IMR-90 (cell line): ENCODE measurements around the gene SPATA9.

Experiments
- BHLHE40 ChIP-seq: fragments of 150-350 bp; IDR thresholded peaks from 2 replicates; pipeline ENCODE4 v1.6.1; 2016; ENCODE audit warnings: mild to moderate bottlenecking, low read depth, low read length
- CEBPB ChIP-seq: IDR thresholded peaks from 2 replicates; pipeline ENCODE4 v1.6.1; 2012; ENCODE audit warnings: low read depth, low read length, improper control_type of control experiment
- CHD1 ChIP-seq: IDR thresholded peaks from 2 replicates; pipeline ENCODE4 v1.6.1; 2012; ENCODE audit warnings: low read depth, low read length, improper control_type of control experiment
- FOS ChIP-seq: fragments of 150-350 bp; IDR thresholded peaks from 2 replicates; pipeline ENCODE4 v1.6.1; 2016; ENCODE audit warnings: low read depth, low read length
- MAFK ChIP-seq: IDR thresholded peaks from 2 replicates; pipeline ENCODE4 v1.6.1; 2012; ENCODE audit warnings: low read depth, low read length, improper control_type of control experiment
- MAZ ChIP-seq: IDR thresholded peaks from 2 replicates; pipeline ENCODE4 v1.6.1; 2012; ENCODE audit warnings: low read depth, mild to moderate bottlenecking, low read length, improper control_type of control experiment, moderate library complexity, borderline replicate concordance
- NFE2L2 ChIP-seq: fragments of 150-350 bp; IDR thresholded peaks from 2 replicates; pipeline ENCODE4 v1.6.1; 2016; ENCODE audit warnings: low read depth, mild to moderate bottlenecking, low read length
- POLR2A ChIP-seq: IDR thresholded peaks from 2 replicates; pipeline ENCODE4 v1.6.1; 2012; ENCODE audit warnings: mild to moderate bottlenecking, low read depth, low read length
- RAD21 ChIP-seq: IDR thresholded peaks from 2 replicates; pipeline ENCODE4 v1.6.1; 2012; ENCODE audit warnings: low read length, improper control_type of control experiment
- RFX5 ChIP-seq: IDR thresholded peaks from 2 replicates; pipeline ENCODE4 v1.8.0; 2012; ENCODE audit warnings: low read depth, mild to moderate bottlenecking, low read length, moderate library complexity
- SMC3 ChIP-seq: fragments of 150-350 bp; IDR thresholded peaks from 2 replicates; pipeline ENCODE4 v1.6.1; 2016; ENCODE audit warnings: low read depth, mild to moderate bottlenecking, antibody characterized with exemption, low read length, moderate library complexity
- TF ChIP-seq, protein P1 (sequence below): conservative IDR thresholded peaks from 2 replicates; pipeline ENCODE4 v1.5.1; 2012; ENCODE audit warnings: mild to moderate bottlenecking, low read depth, low read length, improper control_type of control experiment
- TF ChIP-seq, protein P2 (sequence below): fragments of 150-350 bp; IDR thresholded peaks from 2 replicates; pipeline ENCODE4 v1.6.1; 2017; ENCODE audit warnings: mild to moderate bottlenecking, antibody characterized with exemption, low read length, low read depth
- TF ChIP-seq, protein P3 (sequence below): fragments of 150-350 bp; IDR thresholded peaks from 2 replicates; pipeline ENCODE4 v1.6.1; 2016; ENCODE audit warnings: low read depth, mild to moderate bottlenecking, low read length, moderate library complexity, borderline replicate concordance

DNA sequence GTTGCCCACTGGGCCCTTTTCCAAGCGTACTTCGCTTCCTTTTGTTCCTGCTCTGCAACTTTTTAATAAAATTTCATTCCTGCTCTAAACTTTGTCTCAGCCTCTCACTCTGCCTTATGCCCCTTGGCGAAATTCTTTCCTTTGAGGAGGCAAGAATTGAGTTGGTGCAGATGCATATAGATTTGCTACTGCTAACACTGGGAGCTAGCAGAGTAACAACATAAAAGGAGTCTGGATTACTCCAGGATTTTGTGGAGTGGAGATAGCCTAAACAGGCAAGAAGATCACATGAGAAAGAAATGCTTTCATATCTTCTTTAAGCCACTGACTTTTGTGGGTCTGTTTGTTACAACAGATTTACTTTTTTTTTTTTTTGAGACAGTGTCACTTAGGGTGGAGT lies 49.1 kb downstream of the SPATA9 start:
- TF ChIP-seq, protein P1, sequence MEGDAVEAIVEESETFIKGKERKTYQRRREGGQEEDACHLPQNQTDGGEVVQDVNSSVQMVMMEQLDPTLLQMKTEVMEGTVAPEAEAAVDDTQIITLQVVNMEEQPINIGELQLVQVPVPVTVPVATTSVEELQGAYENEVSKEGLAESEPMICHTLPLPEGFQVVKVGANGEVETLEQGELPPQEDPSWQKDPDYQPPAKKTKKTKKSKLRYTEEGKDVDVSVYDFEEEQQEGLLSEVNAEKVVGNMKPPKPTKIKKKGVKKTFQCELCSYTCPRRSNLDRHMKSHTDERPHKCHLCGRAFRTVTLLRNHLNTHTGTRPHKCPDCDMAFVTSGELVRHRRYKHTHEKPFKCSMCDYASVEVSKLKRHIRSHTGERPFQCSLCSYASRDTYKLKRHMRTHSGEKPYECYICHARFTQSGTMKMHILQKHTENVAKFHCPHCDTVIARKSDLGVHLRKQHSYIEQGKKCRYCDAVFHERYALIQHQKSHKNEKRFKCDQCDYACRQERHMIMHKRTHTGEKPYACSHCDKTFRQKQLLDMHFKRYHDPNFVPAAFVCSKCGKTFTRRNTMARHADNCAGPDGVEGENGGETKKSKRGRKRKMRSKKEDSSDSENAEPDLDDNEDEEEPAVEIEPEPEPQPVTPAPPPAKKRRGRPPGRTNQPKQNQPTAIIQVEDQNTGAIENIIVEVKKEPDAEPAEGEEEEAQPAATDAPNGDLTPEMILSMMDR, result no peak
- TF ChIP-seq, protein P2, sequence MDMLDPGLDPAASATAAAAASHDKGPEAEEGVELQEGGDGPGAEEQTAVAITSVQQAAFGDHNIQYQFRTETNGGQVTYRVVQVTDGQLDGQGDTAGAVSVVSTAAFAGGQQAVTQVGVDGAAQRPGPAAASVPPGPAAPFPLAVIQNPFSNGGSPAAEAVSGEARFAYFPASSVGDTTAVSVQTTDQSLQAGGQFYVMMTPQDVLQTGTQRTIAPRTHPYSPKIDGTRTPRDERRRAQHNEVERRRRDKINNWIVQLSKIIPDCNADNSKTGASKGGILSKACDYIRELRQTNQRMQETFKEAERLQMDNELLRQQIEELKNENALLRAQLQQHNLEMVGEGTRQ, result no peak
- TF ChIP-seq FOS (no peak), RAD21 (no peak), NFE2L2 (no peak), CHD1 (no peak), RFX5 (no peak), MAZ (no peak), POLR2A (no peak), CEBPB (no peak), MAFK (no peak), BHLHE40 (no peak), SMC3 (no peak)
- TF ChIP-seq, protein P3, sequence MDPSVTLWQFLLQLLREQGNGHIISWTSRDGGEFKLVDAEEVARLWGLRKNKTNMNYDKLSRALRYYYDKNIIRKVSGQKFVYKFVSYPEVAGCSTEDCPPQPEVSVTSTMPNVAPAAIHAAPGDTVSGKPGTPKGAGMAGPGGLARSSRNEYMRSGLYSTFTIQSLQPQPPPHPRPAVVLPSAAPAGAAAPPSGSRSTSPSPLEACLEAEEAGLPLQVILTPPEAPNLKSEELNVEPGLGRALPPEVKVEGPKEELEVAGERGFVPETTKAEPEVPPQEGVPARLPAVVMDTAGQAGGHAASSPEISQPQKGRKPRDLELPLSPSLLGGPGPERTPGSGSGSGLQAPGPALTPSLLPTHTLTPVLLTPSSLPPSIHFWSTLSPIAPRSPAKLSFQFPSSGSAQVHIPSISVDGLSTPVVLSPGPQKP, result no peak
